Astrocyte of the cerebellum (primary cell): ENCODE measurements around the gene THUMPD1.

Source experiments
- DNase-seq: peaks from one replicate; pipeline ENCODE4 v3.0.0-alpha.2; 2011; ENCODE audit warnings: low read depth
- H3K4me3 ChIP-seq: 2 replicates; pipeline ENCODE4 v1.5.1; 2011; ENCODE audit warnings: mild to moderate bottlenecking, low read depth, low read length, moderate library complexity
- CTCF ChIP-seq: IDR thresholded peaks from 2 replicates; pipeline ENCODE4 v1.5.1; 2012; ENCODE audit warnings: low read length, low read depth, moderate library complexity, mild to moderate bottlenecking; ENCODE audit errors: missing control alignments
- in situ Hi-C: cut with HindIII; loops from 2 replicates; pipeline ENCODE4 v1.10.0; 2017; ENCODE audit warnings: low sequenced_read_pairs

THUMPD1 gene

GRCh38 chr16:20740901-20741521, 607 bp downstream of the THUMPD1 start:
- peak overlapping the region; percentile 98 for H3K4me3 ChIP-seq
- peak; percentile 39 for DNase-seq
- no peak for TF ChIP-seq CTCF
- in situ Hi-C loops = no loop called here

GRCh38 chr16:20740007-20740883, 1.4 kb downstream of the THUMPD1 start:
- peak overlapping the region; percentile 98 for H3K4me3 ChIP-seq
- peak; percentile 50 for TF ChIP-seq CTCF
- in situ Hi-C loops = no loop called here
- no peak for DNase-seq

GRCh38 chr16:20735490-20735889, 6.1 kb downstream of the THUMPD1 start:
- DNase-seq = no peak
- in situ Hi-C loops = no loop called here
- no peak overlapping the region for H3K4me3 ChIP-seq
- TF ChIP-seq CTCF = no peak

- no peak for DNase-seq
- no peak overlapping the region for H3K4me3 ChIP-seq
- no peak for TF ChIP-seq CTCF
- in situ Hi-C loops = no loop called here
Observed at GRCh38 chr16:20734782-20735181, 6.8 kb downstream of the THUMPD1 start.

GRCh38 chr16:20734056-20734455, 7.6 kb downstream of the THUMPD1 start:
- no peak for TF ChIP-seq CTCF
- DNase-seq = no peak
- in situ Hi-C loops = no loop called here
- no peak overlapping the region for H3K4me3 ChIP-seq

GRCh38 chr16:20729141-20729540, 12.5 kb downstream of the THUMPD1 start:
- DNase-seq = no peak
- in situ Hi-C loops = no loop called here
- no peak for TF ChIP-seq CTCF
- no peak overlapping the region for H3K4me3 ChIP-seq
